CD8-positive, alpha-beta memory T cell (primary cell): ENCODE measurements around the gene NCSTN. TPM values are rescaled to one million over a fixed set of nuclear protein-coding genes. Genes with fewer than 3 reads are reported as not detected.
A peak's percentile ranks its signal among the peaks of the same experiment; 100 is the strongest.

Experiments
- CTCF ChIA-PET: fragments of 350-600 bp; sonication (Branson Sonifier 250); formaldehyde crosslinking; loops from one replicate; lab custom pipeline; 2021; ENCODE audit warnings: antibody characterized with exemption; lab: Charles Lee
- POLR2A ChIA-PET: fragments of 350-600 bp; sonication (Branson Sonifier 250); formaldehyde crosslinking; loops from one replicate; lab custom pipeline; 2021; ENCODE audit warnings: antibody characterized with exemption; lab: Charles Lee
- DNase-seq, 5 donors: peaks; one replicate each; pipeline versions ENCODE4 v3.0.0 to v3.0.0-alpha.2; 2020 to 2022; ENCODE audit warnings: mixed read lengths in 1 of 5
- H3K27ac ChIP-seq: one replicate; pipeline ENCODE4 v1.7.0; 2013; ENCODE audit warnings: low read depth, mild to moderate bottlenecking, low read length, moderate library complexity
- H3K27me3 ChIP-seq: 2 replicates; pipeline ENCODE4 v1.7.0; 2013; ENCODE audit warnings: low read length, mild to moderate bottlenecking; ENCODE audit not compliant: insufficient read depth, poor library complexity, severe bottlenecking
- H3K36me3 ChIP-seq: 2 replicates; pipeline ENCODE4 v1.7.0; 2013; ENCODE audit warnings: mild to moderate bottlenecking, low read length, moderate library complexity; ENCODE audit not compliant: insufficient read depth
- H3K4me1 ChIP-seq: 2 replicates; pipeline ENCODE4 v1.7.0; 2013; ENCODE audit warnings: mild to moderate bottlenecking, low read length, moderate library complexity; ENCODE audit not compliant: insufficient read depth
- H3K4me3 ChIP-seq: 2 replicates; pipeline ENCODE4 v1.7.0; 2013; ENCODE audit warnings: mild to moderate bottlenecking, low read length
- H3K9me3 ChIP-seq: 2 replicates; pipeline ENCODE4 v1.7.0; 2013; ENCODE audit warnings: mild to moderate bottlenecking, low read length
- H3K27ac Mint-ChIP-seq, 8 donors: one replicate each; pipeline ENCODE4 v1.8.0; 2020 to 2021; ENCODE audit warnings: mixed read lengths in 8 of 8, mild to moderate bottlenecking in 6 of 8, inconsistent platforms in 3 of 8, moderate library complexity in 3 of 8
- H3K27me3 Mint-ChIP-seq, 2 donors: one replicate each; pipeline ENCODE4 v1.8.0; 2020 to 2021; ENCODE audit warnings: mixed read lengths in 2 of 2, mild to moderate bottlenecking in 1 of 2, moderate library complexity in 1 of 2
- H3K36me3 Mint-ChIP-seq, 3 donors: one replicate each; pipeline ENCODE4 v1.8.0; 2020 to 2021; ENCODE audit warnings: mixed read lengths in 3 of 3, inconsistent platforms in 1 of 3, mild to moderate bottlenecking in 1 of 3
- H3K4me1 Mint-ChIP-seq, 3 donors: one replicate each; pipeline ENCODE4 v1.8.0; 2020 to 2021; ENCODE audit warnings: mixed read lengths in 3 of 3, inconsistent platforms in 1 of 3, mild to moderate bottlenecking in 1 of 3
- H3K4me3 Mint-ChIP-seq, 7 donors: one replicate each; pipeline ENCODE4 v1.8.0; 2020 to 2021; ENCODE audit warnings: mixed read lengths in 7 of 7, mild to moderate bottlenecking in 6 of 7, moderate library complexity in 4 of 7, inconsistent platforms in 2 of 7
- H3K9me3 Mint-ChIP-seq, 5 donors: one replicate each; pipeline ENCODE4 v1.8.0; 2020 to 2022; ENCODE audit warnings: mixed read lengths in 5 of 5, mild to moderate bottlenecking in 3 of 5, moderate library complexity in 2 of 5, inconsistent platforms in 1 of 5
- polyA plus RNA-seq: library from polyadenylated mRNA; unstranded; fragments of 300-500 nt; fragmentation: Illumina TruSeq; gene quantifications from one replicate; pipeline ENCODE4 v1.2.3, GENCODE V29; 2021
- total RNA-seq, 2 experiments: library from RNA; stranded (reverse); gene quantifications; one replicate each; pipeline ENCODE4 v1.2.3, GENCODE V29; 2021

Gene NCSTN
- total and polyA plus RNA-seq, 3 experiments from 2014 or later: 58.7 to 74.4 (median 61.3) TPM

- no peaks in the 10 kb centered on the region for H3K9me3 ChIP-seq
- Mint-ChIP-seq H3K27ac (peak overlapping the region; percentile 12 to 100 (median 86)), H3K27me3 (peaks cover 0 to 4% of the 10 kb centered on the region in 2 donors), H3K36me3 (peaks cover 8 to 72% (median 8%) of the 10 kb centered on the region in 3 donors), H3K4me1 (peaks cover 63 to 73% (median 63%) of the 10 kb centered on the region in 3 donors), H3K9me3 (no peaks in the 10 kb centered on the region), H3K4me3 (peak overlapping the region in 1 of 7 donors; percentile 98)
- no peak overlapping the region for H3K27ac ChIP-seq
- ChIA-PET POLR2A (no interaction called here), CTCF (interaction anchor here (1.6 kb wide), 1 partner anchor 11 kb away, joined by 6 read pairs; no protein-coding TSS in a partner anchor)
- DNase-seq: no peak
- no peak overlapping the region for H3K4me3 ChIP-seq
- peaks cover 22% of the 10 kb centered on the region for H3K4me1 ChIP-seq
- no peaks in the 10 kb centered on the region for H3K27me3 ChIP-seq
- H3K36me3 ChIP-seq: peaks cover 17% of the 10 kb centered on the region
These were observed 3.0 kb upstream of the NCSTN start for GRCh38 chr1:160340146-160340545.

- H3K4me3 Mint-ChIP-seq: peak overlapping the region in 6 of 7 donors; percentile 5 to 100 (median 100)
- H3K36me3 ChIP-seq: peaks cover 17% of the 10 kb centered on the region
- H3K9me3 Mint-ChIP-seq: no peaks in the 10 kb centered on the region
- H3K4me3 ChIP-seq: no peak overlapping the region
- H3K27me3 ChIP-seq: no peaks in the 10 kb centered on the region
- peaks cover 0 to 4% of the 10 kb centered on the region in 2 donors for H3K27me3 Mint-ChIP-seq
- DNase-seq: no peak
- H3K27ac ChIP-seq: no peak overlapping the region
- peaks cover 22% of the 10 kb centered on the region for H3K4me1 ChIP-seq
- H3K27ac Mint-ChIP-seq: peak overlapping the region; percentile 12 to 100 (median 100)
- POLR2A ChIA-PET: no interaction called here
- CTCF ChIA-PET: no interaction called here
- H3K36me3 Mint-ChIP-seq: peaks cover 8 to 72% (median 8%) of the 10 kb centered on the region in 3 donors
- H3K9me3 ChIP-seq: no peaks in the 10 kb centered on the region
- peaks cover 63 to 70% (median 63%) of the 10 kb centered on the region in 3 donors for H3K4me1 Mint-ChIP-seq
These were observed 2.3 kb upstream of the NCSTN start for GRCh38 chr1:160340866-160341265.

GRCh38 chr1:160342526-160342925 is 657 bp upstream of the NCSTN start:
- H3K9me3 ChIP-seq: no peaks in the 10 kb centered on the region
- Mint-ChIP-seq H3K9me3 (no peaks in the 10 kb centered on the region), H3K27ac (peak overlapping the region; percentile 96 to 100 (median 100)), H3K4me1 (peaks cover 62 to 80% (median 69%) of the 10 kb centered on the region in 3 donors), H3K36me3 (peaks cover 11 to 73% (median 13%) of the 10 kb centered on the region in 3 donors), H3K27me3 (peaks cover 0 to 4% of the 10 kb centered on the region in 2 donors), H3K4me3 (peak overlapping the region; percentile 98 to 100 (median 100))
- CTCF ChIA-PET: no interaction called here
- peak overlapping the region; percentile 97 for H3K27ac ChIP-seq
- no peak for DNase-seq
- peaks cover 17% of the 10 kb centered on the region for H3K36me3 ChIP-seq
- POLR2A ChIA-PET: no interaction called here
- H3K4me3 ChIP-seq: peak overlapping the region; percentile 77
- H3K4me1 ChIP-seq: peaks cover 22% of the 10 kb centered on the region
- no peaks in the 10 kb centered on the region for H3K27me3 ChIP-seq

GRCh38 chr1:160344241-160344640 is 1.1 kb downstream of the NCSTN start:
- Mint-ChIP-seq H3K4me3 (peak overlapping the region; percentile 98 to 100 (median 100)), H3K4me1 (peaks cover 53 to 67% (median 62%) of the 10 kb centered on the region in 3 donors), H3K27ac (peak overlapping the region; percentile 96 to 100 (median 100)), H3K27me3 (peaks cover 0 to 4% of the 10 kb centered on the region in 2 donors), H3K36me3 (peaks cover 4 to 72% (median 4%) of the 10 kb centered on the region in 3 donors), H3K9me3 (no peaks in the 10 kb centered on the region)
- H3K4me3 ChIP-seq: peak overlapping the region; percentile 77
- H3K36me3 ChIP-seq: peaks cover 6% of the 10 kb centered on the region
- no peaks in the 10 kb centered on the region for H3K27me3 ChIP-seq
- DNase-seq: no peak
- CTCF ChIA-PET: interaction anchor here (0.9 to 1.7 kb wide), 2 partner anchors 11 to 53 kb away, joined by 3 to 5 read pairs; no protein-coding TSS in a partner anchor
- no peaks in the 10 kb centered on the region for H3K9me3 ChIP-seq
- POLR2A ChIA-PET: interaction anchor here (0.6 to 0.7 kb wide), 2 partner anchors 52 to 58 kb away, joined by 3 to 9 read pairs; no protein-coding TSS in a partner anchor
- peak overlapping the region; percentile 97 for H3K27ac ChIP-seq
- H3K4me1 ChIP-seq: peaks cover 22% of the 10 kb centered on the region

- Mint-ChIP-seq H3K4me1 (peaks cover 48 to 61% (median 57%) of the 10 kb centered on the region in 3 donors), H3K9me3 (no peaks in the 10 kb centered on the region), H3K36me3 (peaks cover 4 to 72% (median 9%) of the 10 kb centered on the region in 3 donors), H3K4me3 (peak overlapping the region; percentile 98 to 100 (median 100)), H3K27me3 (peaks cover 0 to 4% of the 10 kb centered on the region in 2 donors), H3K27ac (peak overlapping the region in 7 of 8 donors; percentile 50 to 100 (median 64))
- no peaks in the 10 kb centered on the region for H3K9me3 ChIP-seq
- H3K27ac ChIP-seq: no peak overlapping the region
- no peaks in the 10 kb centered on the region for H3K27me3 ChIP-seq
- H3K36me3 ChIP-seq: peaks cover 11% of the 10 kb centered on the region
- H3K4me1 ChIP-seq: peaks cover 22% of the 10 kb centered on the region
- no peak for DNase-seq
- ChIA-PET CTCF (interaction anchor here (0.9 to 1.7 kb wide), 2 partner anchors 10 to 54 kb away, joined by 3 to 5 read pairs; no protein-coding TSS in a partner anchor), POLR2A (interaction anchor here (0.7 kb wide), 1 partner anchor 58 kb away, joined by 3 read pairs; no protein-coding TSS in a partner anchor)
- no peak overlapping the region for H3K4me3 ChIP-seq
These were observed 1.8 kb downstream of the NCSTN start for GRCh38 chr1:160344936-160345335.

GRCh38 chr1:160346463-160346862 is 3.3 kb downstream of the NCSTN start:
- H3K4me3 Mint-ChIP-seq: peak overlapping the region in 2 of 7 donors; percentile 65 to 71
- POLR2A ChIA-PET: no interaction called here

GRCh38 chr1:160346958-160347357 is 3.8 kb downstream of the NCSTN start:
- peaks cover 11% of the 10 kb centered on the region for H3K4me1 ChIP-seq
- Mint-ChIP-seq H3K9me3 (no peaks in the 10 kb centered on the region), H3K27ac (peak overlapping the region in 4 of 8 donors; percentile 36 to 92 (median 52)), H3K27me3 (peaks cover 0 to 4% of the 10 kb centered on the region in 2 donors), H3K4me3 (peak overlapping the region in 2 of 7 donors; percentile 65 to 71), H3K36me3 (peaks cover 4 to 80% (median 18%) of the 10 kb centered on the region in 3 donors), H3K4me1 (peaks cover 29 to 41% (median 36%) of the 10 kb centered on the region in 3 donors)
- H3K9me3 ChIP-seq: no peaks in the 10 kb centered on the region
- no peak for DNase-seq
- ChIA-PET CTCF (no interaction called here), POLR2A (no interaction called here)
- peaks cover 28% of the 10 kb centered on the region for H3K36me3 ChIP-seq
- no peak overlapping the region for H3K4me3 ChIP-seq
- H3K27me3 ChIP-seq: no peaks in the 10 kb centered on the region
- no peak overlapping the region for H3K27ac ChIP-seq

More at GRCh38 chr1:160346463-160346862, 3.3 kb downstream of the NCSTN start:
- Mint-ChIP-seq H3K9me3 (no peaks in the 10 kb centered on the region), H3K36me3 (peaks cover 4 to 75% (median 17%) of the 10 kb centered on the region in 3 donors), H3K27me3 (peaks cover 0 to 4% of the 10 kb centered on the region in 2 donors), H3K4me1 (peaks cover 34 to 46% (median 41%) of the 10 kb centered on the region in 3 donors), H3K27ac (peak overlapping the region in 1 of 8 donors; percentile 36)
- no peak overlapping the region for H3K27ac ChIP-seq
- no peak for DNase-seq
- CTCF ChIA-PET: no interaction called here
- H3K4me3 ChIP-seq: no peak overlapping the region
- H3K9me3 ChIP-seq: no peaks in the 10 kb centered on the region
- no peaks in the 10 kb centered on the region for H3K27me3 ChIP-seq
- peaks cover 23% of the 10 kb centered on the region for H3K36me3 ChIP-seq
- peaks cover 16% of the 10 kb centered on the region for H3K4me1 ChIP-seq

GRCh38 chr1:160351629-160352028 is 8.4 kb downstream of the NCSTN start:
- Mint-ChIP-seq H3K9me3 (no peaks in the 10 kb centered on the region), H3K27ac (peak overlapping the region in 1 of 8 donors; percentile 78), H3K4me3 (no peak overlapping the region), H3K27me3 (no peaks in the 10 kb centered on the region), H3K4me1 (peaks cover 5 to 11% (median 8%) of the 10 kb centered on the region in 3 donors), H3K36me3 (peaks cover 8 to 99% (median 39%) of the 10 kb centered on the region in 3 donors)
- CTCF ChIA-PET: no interaction called here
- Histone ChIP-seq H3K4me1 (no peaks in the 10 kb centered on the region), H3K9me3 (no peaks in the 10 kb centered on the region), H3K36me3 (peaks cover 74% of the 10 kb centered on the region), H3K4me3 (no peak overlapping the region), H3K27ac (no peak overlapping the region), H3K27me3 (no peaks in the 10 kb centered on the region)
- no peak for DNase-seq
- POLR2A ChIA-PET: no interaction called here
